ENCODE data around the gene SERPINI1. TPM values are rescaled to one million over a fixed set of nuclear protein-coding genes. Genes with fewer than 3 reads are reported as not detected.

The SERPINI1 gene
- total and polyA plus RNA-seq, 9 of the 15 experiments (the other 6 are each of a cell fraction or from before 2014, with no cell fraction given), result 1.6 to 9.9 (median 3.5) TPM

DNA sequence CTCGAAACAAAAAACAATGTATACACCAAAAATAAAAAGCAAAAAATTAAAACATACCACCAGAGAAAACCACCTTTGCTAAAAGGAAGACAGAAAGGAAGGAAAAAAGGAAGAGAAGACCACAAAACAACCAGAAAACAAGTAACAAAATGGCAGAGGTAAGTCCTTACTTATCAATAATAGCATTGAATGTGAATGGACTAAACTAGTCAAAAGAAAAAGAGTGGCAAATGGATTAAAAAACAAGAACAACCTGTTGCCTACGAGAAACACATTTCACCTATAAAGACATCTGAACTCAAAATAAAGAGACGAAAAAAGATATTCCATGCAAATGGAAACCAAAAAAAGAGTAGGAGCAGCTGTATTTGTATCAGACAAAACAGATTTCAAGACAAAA is 23.1 kb upstream of the SERPINI1 start:
- no peaks in the 10 kb centered on the region for H3K27me3 ChIP-seq (ENCODE audit: control insufficient read depth in 2 of 2, insufficient read depth in 2 of 2, low read length in 2 of 2)
- no peak overlapping the region for H3K4me3 ChIP-seq
- peaks cover 5 to 18% of the 10 kb centered on the region in 2 experiments; a peak in 3 of 5 replicates for H3K4me1 ChIP-seq (replicated peaks in 1 of 2; ENCODE audit: control insufficient read depth in 2 of 2, insufficient read depth in 2 of 2, low read length in 2 of 2)
- in situ Hi-C loops (cut with MboI) (no loop called here), intact Hi-C loops (cut with micrococcal nuclease) (no loop called here)
- H3K27ac ChIP-seq (ENCODE audit: extremely low read depth, low read depth, low read length), result no peak overlapping the region
- no peak for TF ChIP-seq SREBF2 (CRISPR knock-in tag; IDR thresholded peaks at IDR 0.05)
- TF ChIP-seq, protein P1, sequence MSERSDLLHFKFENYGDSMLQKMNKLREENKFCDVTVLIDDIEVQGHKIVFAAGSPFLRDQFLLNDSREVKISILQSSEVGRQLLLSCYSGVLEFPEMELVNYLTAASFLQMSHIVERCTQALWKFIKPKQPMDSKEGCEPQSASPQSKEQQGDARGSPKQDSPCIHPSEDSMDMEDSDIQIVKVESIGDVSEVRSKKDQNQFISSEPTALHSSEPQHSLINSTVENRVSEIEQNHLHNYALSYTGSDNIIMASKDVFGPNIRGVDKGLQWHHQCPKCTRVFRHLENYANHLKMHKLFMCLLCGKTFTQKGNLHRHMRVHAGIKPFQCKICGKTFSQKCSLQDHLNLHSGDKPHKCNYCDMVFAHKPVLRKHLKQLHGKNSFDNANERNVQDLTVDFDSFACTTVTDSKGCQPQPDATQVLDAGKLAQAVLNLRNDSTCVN (CRISPR knock-in tag; IDR thresholded peaks at IDR 0.05), result no peak
- no peak for TF ChIP-seq ESRRB (CRISPR knock-in tag; IDR thresholded peaks at IDR 0.05; ENCODE audit: borderline replicate concordance)
- TF ChIP-seq ZNF584 (CRISPR knock-in tag; IDR thresholded peaks at IDR 0.05; ENCODE audit: low read depth), result no peak
- no peak for TF ChIP-seq C11orf30 (IDR thresholded peaks at IDR 0.05; ENCODE audit: low read depth)
- no peak for TF ChIP-seq NFIX (CRISPR knock-in tag; IDR thresholded peaks at IDR 0.05; ENCODE audit: low read depth)
- TF ChIP-seq NR2C2 (CRISPR knock-in tag; IDR thresholded peaks at IDR 0.05), result no peak
- no peak for TF ChIP-seq NR2C2 (tag; IDR thresholded peaks at IDR 0.05)
- H3K4me2 ChIP-seq (ENCODE audit: insufficient read depth, low read length), result no peak overlapping the region
- H2AFZ ChIP-seq (ENCODE audit: low read depth, low read length), result no peak overlapping the region
- H3K9ac ChIP-seq (ENCODE audit: insufficient read depth in 1 of 2, low read depth in 2 of 2, low read length in 2 of 2), result no peak overlapping the region
- BruUV-seq (replicated peaks), result no TSS peak
- WGBS (ENCODE audit: insufficient coverage, low coverage, missing lambda C conversion rate), result 86% methylated on average over 3 of the region's 3 CpGs
- peaks cover 7% of the 10 kb centered on the region for H4K20me1 ChIP-seq (replicated peaks; ENCODE audit: control insufficient read depth, insufficient read depth, low read length)
- ChIA-PET POLR2A (interaction anchor here (1.1 to 1.6 kb wide), 4 partner anchors 8 to 13 kb away, joined by 3 to 4 read pairs (median 3); no protein-coding TSS in a partner anchor), CTCF (ENCODE audit: low intra/inter-chr PET ratio) (no interaction called here)
- no peaks in the 10 kb centered on the region for H3K9me1 ChIP-seq (ENCODE audit: control insufficient read depth, insufficient read depth, low read length)
- DNase-seq (ENCODE audit: extremely low read depth in 1 of 4, low spot score in 3 of 4) (no peak), FAIRE-seq (no peak), ATAC-seq (no peak)
- no peaks in the 10 kb centered on the region for H3K9me3 ChIP-seq (replicated peaks; ENCODE audit: control insufficient read depth, insufficient read depth, low read depth, low read length)
- peaks cover 79% of the 10 kb centered on the region for H3K36me3 ChIP-seq (ENCODE audit: control insufficient read depth, insufficient read depth, low read length)
- H3K79me2 ChIP-seq (ENCODE audit: control insufficient read depth, insufficient read depth, low read length), result peaks cover 100% of the 10 kb centered on the region

Measured in K562 (cell line).